Hematopoietic multipotent progenitor cell treated with erythropoietin and hydrocortisone succinate and interleukin-3 and kit ligand, for 6 days (in vitro differentiated cells): ENCODE measurements around the gene HBM.
"Not testable (repeated sequence)": the region's sequence is repeated elsewhere in the genome, so short reads cannot be mapped to it uniquely, and the experiment has no call there.

Source experiments
- DNase-seq: peaks from one replicate; pipeline ENCODE4 v3.0.0-alpha.2; 2015

HBM gene

DNA sequence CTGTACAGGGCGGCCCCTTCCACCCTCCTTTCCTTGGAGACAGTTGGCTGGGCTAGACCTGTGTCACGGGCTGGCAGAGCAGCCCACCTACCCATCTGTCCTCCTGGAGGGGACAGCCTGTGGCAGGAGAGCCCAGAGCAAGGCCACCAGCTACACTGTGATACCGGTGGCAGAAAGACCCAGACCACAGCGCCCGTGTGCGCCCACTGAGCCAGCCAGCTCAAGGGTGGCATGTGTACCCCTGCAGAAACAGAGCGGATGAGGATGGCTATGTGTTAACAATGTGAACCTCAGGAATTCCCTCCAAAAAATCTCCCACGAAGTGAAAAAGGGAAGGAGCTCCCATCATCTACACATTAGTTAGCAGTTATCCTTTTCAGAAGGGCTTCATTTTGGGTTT lies 21.6 kb downstream of the HBM start:
- no peak for DNase-seq

DNA sequence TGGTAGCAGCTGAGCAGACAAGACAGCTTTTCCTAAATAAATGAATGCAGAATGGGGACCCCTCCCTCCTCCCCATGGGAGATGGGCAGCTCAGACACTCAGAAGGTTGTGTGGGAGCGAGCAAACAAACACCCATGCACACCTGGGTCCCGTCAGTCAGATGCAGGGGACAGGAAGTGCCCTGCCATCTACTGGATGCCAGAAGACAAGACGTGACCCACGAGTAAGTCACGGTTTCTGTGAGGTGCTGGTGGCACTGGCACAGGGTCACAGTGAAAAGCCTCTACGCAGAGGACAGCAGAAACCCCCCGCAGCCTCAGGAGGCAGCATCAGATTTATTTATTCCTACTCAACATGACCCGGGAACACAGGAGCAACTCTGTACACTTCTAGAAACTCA lies 22.9 kb downstream of the HBM start:
- DNase-seq, result peak; percentile 64

DNA sequence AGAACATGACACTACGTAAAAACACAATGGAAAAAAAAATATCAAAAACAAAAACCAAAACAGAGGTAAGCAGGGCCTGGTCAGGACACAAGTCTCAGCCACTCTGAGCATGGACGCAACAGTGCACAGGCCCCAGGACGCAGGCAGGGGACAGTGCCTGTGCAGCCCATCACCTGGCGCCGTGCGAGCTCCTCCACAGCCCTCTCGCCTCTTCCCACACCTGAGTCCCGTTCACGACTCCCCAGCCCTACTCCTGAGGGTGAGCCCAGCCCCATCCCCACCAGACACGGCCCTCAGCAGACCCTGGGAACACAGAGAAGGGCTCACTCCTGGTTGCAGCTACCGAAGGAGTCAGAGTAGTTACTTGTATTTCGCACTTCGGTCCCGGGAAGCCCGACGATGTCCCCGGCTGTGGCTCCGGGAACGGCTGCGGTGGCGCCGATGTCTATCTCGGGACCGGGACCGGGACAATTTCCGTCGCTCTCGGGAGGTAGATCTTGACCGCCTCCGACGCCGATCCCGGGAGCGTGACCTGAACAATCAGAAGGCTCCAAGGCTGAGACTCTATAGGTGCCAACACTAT lies 23.9 kb downstream of the HBM start:
- no peak for DNase-seq

DNA sequence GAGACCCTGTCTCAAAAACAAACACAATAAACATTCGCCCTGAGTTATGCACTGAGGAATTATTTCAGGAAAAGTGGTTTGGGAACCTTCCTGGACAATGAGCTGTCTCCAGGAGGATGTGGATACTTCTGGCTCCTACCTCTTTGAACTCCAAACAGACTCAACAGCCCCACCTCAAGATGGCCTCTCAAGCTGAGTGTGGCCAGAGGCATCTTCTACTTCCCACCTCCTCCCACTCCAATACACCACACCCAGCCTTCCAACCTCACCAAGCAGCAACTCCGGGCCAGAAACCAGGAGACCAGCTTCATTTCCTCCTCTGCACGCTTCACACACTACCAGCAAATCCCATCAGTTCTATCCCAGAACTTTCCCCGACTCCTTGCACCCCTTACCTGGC lies 26.1 kb downstream of the HBM start:
- no peak for DNase-seq

DNA sequence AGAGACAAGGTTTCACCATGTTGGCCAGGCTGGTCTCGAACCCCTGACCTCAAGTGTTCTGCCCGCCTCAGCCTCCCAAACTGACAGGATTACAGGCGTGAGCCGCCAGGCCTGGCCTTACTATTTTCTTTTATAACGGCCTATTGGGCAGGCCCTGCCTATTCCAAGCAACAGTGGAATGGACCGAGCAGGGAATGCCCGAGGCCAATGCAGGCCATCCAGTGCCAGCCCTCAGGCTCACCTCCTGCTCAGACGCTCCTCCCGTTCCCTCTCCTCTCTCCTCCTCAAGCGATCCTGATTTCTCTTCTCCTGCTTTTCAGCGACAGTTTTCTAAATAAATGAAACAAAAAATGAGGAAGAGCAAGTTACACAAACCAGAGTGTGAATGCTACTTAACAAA lies 26.9 kb downstream of the HBM start:
- no peak for DNase-seq

DNA sequence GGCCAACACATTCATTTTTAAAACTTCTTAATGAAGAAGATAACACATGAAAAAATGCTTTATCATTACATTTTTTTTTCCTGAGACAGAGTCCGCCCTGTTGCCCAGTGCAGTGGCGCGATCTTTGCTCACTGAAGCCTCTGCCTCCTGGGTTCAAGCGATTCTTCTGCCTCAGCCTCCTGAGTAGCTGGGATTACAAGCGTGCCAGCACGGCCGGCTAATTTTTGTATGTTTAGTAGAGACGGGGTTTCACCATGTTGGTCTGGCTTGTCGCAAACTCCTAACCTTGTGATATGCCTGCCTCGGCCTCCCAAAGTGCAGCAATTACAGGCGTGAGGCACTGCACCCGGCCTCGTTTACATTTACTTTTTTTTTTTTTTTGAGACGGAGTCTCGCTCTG lies 27.7 kb downstream of the HBM start:
- no peak for DNase-seq

DNA sequence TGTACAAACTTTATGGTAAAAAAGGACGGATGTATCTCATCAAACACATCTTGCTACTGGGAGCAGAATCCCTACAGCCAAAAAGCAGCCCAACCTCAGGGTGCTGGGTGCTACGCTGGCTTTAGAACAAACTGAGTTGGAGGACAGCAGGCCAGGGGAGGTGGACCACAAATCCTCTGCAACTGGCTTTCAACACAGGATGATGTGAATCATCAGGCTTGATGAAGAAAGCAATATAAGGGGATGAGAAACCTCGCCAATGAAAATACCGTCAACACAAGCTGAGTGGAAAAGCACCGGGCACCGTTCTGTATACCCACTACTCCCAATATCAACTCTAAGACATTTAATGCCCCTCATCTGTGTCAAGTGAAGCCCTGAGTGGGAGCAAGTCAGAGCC lies 28.7 kb downstream of the HBM start:
- DNase-seq, result no peak

DNA sequence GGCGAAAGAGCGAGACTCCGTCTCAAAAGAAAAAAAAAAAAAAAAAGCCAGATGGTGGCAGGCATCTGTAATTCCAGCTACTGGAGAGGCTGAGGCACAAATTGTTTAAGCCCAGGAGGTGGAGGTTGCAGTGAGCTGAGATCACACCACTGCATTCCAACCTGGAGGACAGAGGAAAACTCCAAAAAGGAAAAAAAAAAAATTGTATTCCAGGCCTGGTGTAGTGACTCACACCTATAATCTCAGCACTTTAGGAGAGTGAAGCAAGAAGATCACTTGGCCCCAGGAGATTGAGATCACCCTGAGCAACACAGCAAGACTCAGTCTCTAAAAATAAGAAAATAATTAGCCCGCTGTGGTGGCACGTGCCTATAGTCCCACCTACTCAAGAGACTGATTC lies 34.6 kb downstream of the HBM start:
- DNase-seq, result no peak

DNA sequence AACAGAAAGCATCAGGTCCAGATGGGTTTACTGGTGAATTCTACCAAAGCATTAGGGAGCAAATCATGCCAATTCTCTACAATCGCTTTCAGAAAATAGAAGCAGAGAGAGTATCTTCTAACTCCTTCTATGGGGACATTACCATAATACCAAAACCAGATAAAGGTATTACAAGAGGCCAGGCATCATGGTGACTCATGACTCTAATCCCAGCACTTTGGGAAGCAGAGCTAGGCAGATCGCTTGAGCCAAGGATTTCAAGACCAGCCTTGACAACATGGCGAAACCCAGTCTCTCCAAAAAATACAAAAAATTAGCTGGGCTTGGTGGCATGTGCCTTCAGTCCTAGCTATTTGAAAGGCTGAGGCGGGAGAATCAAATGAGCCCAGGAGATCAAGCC lies 37.5 kb downstream of the HBM start:
- no peak for DNase-seq

DNA sequence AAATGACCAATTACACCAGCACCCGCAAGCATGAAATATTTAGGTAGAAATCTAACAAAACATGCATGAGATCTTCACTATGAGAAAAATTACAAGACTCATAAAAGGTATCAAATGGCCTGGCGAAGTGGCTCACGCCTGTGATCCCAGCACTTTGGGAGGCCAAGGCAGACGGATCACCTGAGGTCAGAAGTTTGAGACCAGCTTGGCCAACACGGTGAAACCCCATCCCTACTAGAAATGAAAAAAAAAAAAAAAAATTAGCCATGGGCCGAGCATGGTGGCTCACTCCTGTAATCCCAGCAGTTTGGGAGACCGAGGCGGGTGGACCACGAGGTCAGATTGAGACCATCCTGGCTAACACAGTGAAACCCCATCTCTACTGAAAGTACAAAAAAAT lies 38.3 kb downstream of the HBM start:
- not testable (repeated sequence) for DNase-seq

DNA sequence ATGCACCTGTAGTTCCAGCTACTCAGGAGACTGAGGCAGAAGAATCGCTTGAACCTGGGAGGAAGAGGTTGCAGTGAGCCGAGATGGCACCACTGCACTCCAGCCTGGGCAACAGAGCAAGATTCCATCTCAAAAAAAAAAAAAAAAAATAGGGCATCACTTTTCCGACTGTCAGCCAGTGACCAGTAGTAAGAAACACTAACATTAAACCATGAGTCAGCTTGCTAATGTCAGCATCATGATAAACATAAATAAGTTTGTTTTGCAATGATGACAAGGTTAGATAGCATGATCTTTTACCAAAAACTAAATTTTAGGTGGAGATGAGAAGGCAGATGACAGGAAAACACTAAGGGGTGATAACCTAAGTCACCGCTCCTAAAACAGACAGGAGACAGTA lies 43.6 kb downstream of the HBM start:
- not testable (repeated sequence) for DNase-seq

DNA sequence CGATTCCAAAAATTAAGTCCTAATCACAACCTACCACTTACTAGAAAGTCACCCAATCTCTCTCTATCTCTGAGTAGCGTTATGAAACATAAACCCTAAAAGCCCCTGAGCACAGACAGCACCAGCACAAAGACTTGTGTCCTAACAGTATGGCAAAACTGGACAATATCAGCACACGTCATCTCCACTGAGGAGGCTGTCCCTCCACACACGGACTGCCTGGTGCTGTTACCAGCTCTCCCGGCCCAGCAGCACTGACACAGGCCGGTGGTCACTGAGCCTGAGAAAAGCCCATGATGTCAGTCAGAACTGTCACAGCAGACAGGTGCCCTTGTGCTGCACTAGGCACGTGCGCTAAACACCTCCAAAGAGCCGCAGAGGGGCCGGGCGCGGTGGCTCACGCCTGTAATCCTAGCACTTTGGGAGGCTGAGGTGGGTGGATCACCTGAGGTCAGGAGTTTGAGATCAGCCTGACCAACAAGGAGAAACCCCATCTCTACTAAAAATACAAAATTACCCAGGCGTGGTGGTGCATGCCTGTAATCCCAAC lies 45.9 kb downstream of the HBM start:
- not testable (repeated sequence) for DNase-seq

DNA sequence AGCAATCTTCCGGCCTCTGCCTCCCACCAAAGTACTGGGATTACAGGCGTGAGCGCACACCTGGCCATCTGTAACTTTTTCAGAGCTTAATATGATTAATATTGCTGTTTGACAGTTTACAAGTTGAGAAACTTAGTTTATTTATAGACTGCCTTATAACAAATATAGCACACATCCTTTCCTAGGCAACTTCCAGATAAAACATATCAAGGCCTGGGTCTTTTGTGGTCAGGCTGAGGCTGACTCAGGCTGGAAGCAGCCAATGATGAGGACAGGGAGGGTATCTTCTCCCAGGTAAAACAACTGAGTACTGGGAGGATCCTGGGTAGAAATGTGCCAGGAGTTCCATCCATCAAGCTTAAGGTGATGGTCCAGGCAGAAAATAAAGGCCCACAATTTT lies 47.2 kb downstream of the HBM start:
- DNase-seq, result no peak
